Psoas muscle (tissue), 8 donors: ENCODE measurements around the gene ERO1A. TPM values are rescaled to one million over a fixed set of nuclear protein-coding genes. Genes with fewer than 3 reads are reported as not detected.

Experiments used
- ATAC-seq, 4 donors: fragments of 200-7000 bp; cut with Tn5 transposase; one replicate each; pipeline ENCODE4 v1.9.1; 2020; ENCODE audit warnings: moderate library complexity in 3 of 4, mild to moderate bottlenecking in 2 of 4
- DNase-seq, 2 donors: peaks; one replicate each; pipeline ENCODE4 v3.0.0-alpha.2; 2020
- H3K27ac ChIP-seq: fragments of 200-600 bp; one replicate; pipeline ENCODE4 v1.8.0; 2022
- H3K27me3 ChIP-seq, 3 donors: fragments of 200-600 bp in 1 of 3; one replicate each; pipeline versions ENCODE4 v1.6.1 to v1.8.0; 2013 to 2022; ENCODE audit warnings: low read length in 2 of 3, mild to moderate bottlenecking in 2 of 3, moderate library complexity in 1 of 3; ENCODE audit not compliant: insufficient read depth in 3 of 3
- H3K36me3 ChIP-seq, 2 donors: fragments of 200-600 bp in 1 of 2; one replicate each; pipeline versions ENCODE4 v1.6.1 to v1.8.0; 2013 to 2022; ENCODE audit warnings: low read depth in 1 of 2, mild to moderate bottlenecking in 1 of 2, moderate library complexity in 1 of 2; ENCODE audit not compliant: insufficient read depth in 1 of 2
- H3K4me1 ChIP-seq: fragments of 200-600 bp; one replicate; pipeline ENCODE4 v1.8.0; 2022
- H3K4me3 ChIP-seq: fragments of 200-600 bp; one replicate; pipeline ENCODE4 v1.8.0; 2022; ENCODE audit warnings: mild to moderate bottlenecking
- H3K9me3 ChIP-seq: fragments of 200-600 bp; one replicate; pipeline ENCODE4 v1.8.0; 2022
- WGBS, 3 donors: extraction: QIAGEN DNeasy Blood & Tissue Kit; methylation state at CpG; one replicate each; pipeline versions ENCODE4 v1.1.6 to v1.1.7; 2013; 5-methylcytosine and 5-hydroxymethylcytosine counted together
- intact Hi-C, 2 donors: fragments of 100-400 bp; cut with DNase I; formaldehyde crosslinking; loops; one replicate each; pipeline versions ENCODE4 v1.11.0 to v1.14.2; 2022
- polyA plus RNA-seq, 3 donors: library from polyadenylated mRNA; stranded (reverse); fragments of 200-250 nt; gene quantifications; one replicate each; pipeline ENCODE4 v1.2.3, GENCODE V29; 2013
- total RNA-seq, 4 donors: library from RNA; stranded (reverse); fragmentation: NEBNext Ultra II Directional in 2 of 4; extraction: Animal tissue kit (Norgen Biotek cat#: 25700) in 2 of 4; gene quantifications; one replicate each; pipeline versions ENCODE4 v1.2.1 to v1.2.4, GENCODE V29; 2021 to 2023
- TF ChIP-seq, protein P1 (sequence below): fragments of 200-600 bp; IDR thresholded peaks from one replicate; pipeline ENCODE4 v1.8.0; 2022; ENCODE audit warnings: antibody characterized with exemption
- donor health status: healthy with polysubstance abuse.
- donor health status: DM: no; HTN: no; CAD: no; lungs with moderate emphysema.
- donor health status: Bipolar disorder and iron deficiency.
- donor health status: healthy.
- donor health status: DM: yes; HTN: yes; CAD: no.
- donor health status: DM: no; HTN: no; CAD: no.
- donor health status: DM: no; HTN: no; CAD: no.
- donor health status: DM: yes; HTN: yes; CAD: no.

Gene ERO1A
- total and polyA plus RNA-seq, 7 donors = 6.9 to 22.3 (median 16.1) TPM

DNA sequence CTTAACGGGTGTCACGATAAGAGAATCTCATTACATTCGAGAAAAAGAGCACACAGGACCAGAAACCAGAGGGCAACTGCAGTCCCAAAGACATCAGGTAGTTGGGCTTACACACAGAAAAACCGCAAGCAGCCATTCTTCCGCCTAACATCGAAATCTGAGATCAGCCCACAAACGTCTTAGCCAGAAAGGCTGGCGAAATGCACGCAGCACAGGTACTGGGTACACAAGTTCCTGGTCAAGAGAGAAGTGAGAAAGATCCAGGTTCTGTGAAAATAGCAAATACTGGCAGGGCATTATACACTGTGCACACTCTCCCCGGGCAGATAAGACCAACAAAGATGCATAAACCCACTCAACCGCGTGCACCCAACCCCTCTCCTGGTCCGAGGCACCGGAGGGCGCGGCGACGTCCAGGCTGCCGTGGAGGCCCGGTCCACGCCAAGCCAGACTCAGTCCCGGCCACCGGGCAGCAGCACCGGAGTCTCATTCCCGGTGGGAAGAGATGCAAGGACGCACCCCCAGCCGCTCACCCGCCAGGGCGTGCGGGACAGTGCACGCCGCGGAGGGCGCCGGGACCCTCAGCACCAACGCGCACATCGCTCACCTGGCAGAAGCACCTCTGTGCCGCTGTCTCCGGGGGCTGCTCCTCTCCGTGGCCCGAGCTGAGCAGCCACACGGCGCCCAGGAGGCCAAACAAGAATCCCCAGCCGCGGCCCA is 437 bp downstream of the ERO1A start:
- intact Hi-C loops = no loop called here
- WGBS, 3 donors = 1 to 2% (median 1%) methylated on average over 39 to 46 of the region's 46 CpGs
- Histone ChIP-seq H3K36me3 (no peaks in the 10 kb centered on the region), H3K4me1 (peaks cover 17% of the 10 kb centered on the region), H3K27ac (peak overlapping the region; percentile 100), H3K9me3 (no peaks in the 10 kb centered on the region), H3K27me3 (no peaks in the 10 kb centered on the region), H3K4me3 (peak overlapping the region; percentile 99)
- ATAC-seq (peak; percentile 38 to 54 (median 48)), DNase-seq (peak in 1 of 2 donors; percentile 27)
- TF ChIP-seq, protein P1, sequence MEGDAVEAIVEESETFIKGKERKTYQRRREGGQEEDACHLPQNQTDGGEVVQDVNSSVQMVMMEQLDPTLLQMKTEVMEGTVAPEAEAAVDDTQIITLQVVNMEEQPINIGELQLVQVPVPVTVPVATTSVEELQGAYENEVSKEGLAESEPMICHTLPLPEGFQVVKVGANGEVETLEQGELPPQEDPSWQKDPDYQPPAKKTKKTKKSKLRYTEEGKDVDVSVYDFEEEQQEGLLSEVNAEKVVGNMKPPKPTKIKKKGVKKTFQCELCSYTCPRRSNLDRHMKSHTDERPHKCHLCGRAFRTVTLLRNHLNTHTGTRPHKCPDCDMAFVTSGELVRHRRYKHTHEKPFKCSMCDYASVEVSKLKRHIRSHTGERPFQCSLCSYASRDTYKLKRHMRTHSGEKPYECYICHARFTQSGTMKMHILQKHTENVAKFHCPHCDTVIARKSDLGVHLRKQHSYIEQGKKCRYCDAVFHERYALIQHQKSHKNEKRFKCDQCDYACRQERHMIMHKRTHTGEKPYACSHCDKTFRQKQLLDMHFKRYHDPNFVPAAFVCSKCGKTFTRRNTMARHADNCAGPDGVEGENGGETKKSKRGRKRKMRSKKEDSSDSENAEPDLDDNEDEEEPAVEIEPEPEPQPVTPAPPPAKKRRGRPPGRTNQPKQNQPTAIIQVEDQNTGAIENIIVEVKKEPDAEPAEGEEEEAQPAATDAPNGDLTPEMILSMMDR = no peak

DNA sequence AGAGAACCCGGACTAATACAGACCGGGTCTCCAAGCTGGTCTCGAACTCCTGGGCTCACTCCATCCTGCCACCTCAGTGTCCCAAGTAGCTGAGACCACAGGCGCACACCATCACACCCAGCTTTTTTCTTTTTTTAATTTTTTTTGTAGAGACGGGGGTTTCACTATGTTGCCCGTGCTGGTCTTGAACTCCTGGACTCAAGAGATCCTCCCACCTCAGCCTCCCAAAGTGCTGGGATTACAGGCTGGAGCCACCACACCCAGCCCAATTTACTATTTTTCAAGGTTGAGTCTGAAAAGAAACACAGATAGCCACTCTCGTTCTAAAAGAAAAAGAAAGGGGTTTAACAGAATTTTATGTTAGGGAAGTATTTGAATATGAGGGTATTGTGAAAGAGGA is 1.8 kb downstream of the ERO1A start:
- DNase-seq = no peak
- no peak overlapping the region for H3K4me3 ChIP-seq
- intact Hi-C loops = no loop called here
- no peaks in the 10 kb centered on the region for H3K27me3 ChIP-seq
- peaks cover 17% of the 10 kb centered on the region for H3K4me1 ChIP-seq
- ATAC-seq = no peak
- 95 to 97% (median 96%) methylated on average over 7 of the region's 7 CpGs for WGBS, 3 donors
- no peaks in the 10 kb centered on the region for H3K9me3 ChIP-seq
- no peak overlapping the region for H3K27ac ChIP-seq
- TF ChIP-seq, protein P1 = no peak
- H3K36me3 ChIP-seq = no peaks in the 10 kb centered on the region

DNA sequence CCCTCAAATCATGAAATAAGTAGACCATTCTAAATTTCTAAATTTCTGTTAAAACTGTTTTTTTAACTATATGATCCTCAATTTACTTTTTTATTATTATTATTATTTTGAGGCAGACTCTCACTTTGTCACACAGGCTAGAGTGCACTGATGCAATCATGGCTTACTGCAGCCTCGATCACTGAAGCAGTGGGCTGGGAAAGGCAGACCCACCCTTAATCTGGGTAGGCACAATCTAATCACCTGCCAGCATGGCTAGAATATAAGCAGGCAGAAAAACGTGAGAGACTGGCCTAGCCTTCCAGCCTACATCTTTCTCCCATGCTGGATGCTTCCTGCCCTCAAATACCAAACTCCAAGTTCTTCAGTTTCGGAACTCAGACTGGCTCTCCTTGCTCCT is 2.3 kb downstream of the ERO1A start:
- ATAC-seq = no peak
- intact Hi-C loops = no loop called here
- Histone ChIP-seq H3K4me1 (peaks cover 17% of the 10 kb centered on the region), H3K36me3 (no peaks in the 10 kb centered on the region), H3K27ac (no peak overlapping the region), H3K4me3 (no peak overlapping the region), H3K27me3 (no peaks in the 10 kb centered on the region), H3K9me3 (no peaks in the 10 kb centered on the region)
- DNase-seq = no peak
- WGBS, 3 donors = 75 to 84% (median 77%) methylated on average over 3 of the region's 3 CpGs
- TF ChIP-seq, protein P1 = no peak

DNA sequence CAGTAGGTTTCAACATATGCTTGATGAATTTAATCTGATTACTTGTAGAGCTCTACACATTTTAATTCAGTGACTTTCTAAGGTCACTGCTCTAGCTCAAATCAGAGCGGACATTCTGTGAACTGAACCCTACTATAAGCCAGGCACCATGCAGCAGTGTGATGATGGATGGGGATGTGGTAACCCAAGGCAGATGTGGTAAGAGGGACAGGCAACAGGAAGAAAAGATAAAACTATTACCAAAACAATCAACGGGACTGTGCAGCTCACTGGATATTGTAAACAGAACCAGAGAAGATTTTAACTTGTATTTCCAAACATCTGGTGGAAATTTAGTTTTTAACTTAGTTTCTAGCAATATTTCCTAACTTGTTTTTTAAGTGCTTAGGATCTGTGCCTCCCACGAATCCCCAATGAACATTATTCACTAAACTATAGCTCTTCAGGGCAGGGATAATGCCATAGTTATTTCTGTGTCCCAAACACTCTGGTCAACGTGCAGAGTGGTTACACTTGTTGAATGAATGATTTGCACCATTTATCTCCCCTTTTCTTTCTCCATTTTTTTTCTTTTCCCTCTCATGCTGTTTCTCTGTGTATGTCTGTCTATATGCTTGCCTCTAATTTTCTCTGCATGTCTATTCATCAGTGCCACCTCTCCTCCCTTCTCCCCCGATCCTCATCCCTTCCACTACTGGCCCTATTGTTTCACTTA is 3.0 kb downstream of the ERO1A start:
- ATAC-seq (no peak), DNase-seq (no peak)
- 72 to 82% (median 76%) methylated on average over 5 of the region's 5 CpGs for WGBS, 3 donors
- Histone ChIP-seq H3K27me3 (no peaks in the 10 kb centered on the region), H3K4me1 (peaks cover 17% of the 10 kb centered on the region), H3K9me3 (no peaks in the 10 kb centered on the region), H3K27ac (no peak overlapping the region), H3K36me3 (no peaks in the 10 kb centered on the region), H3K4me3 (no peak overlapping the region)
- TF ChIP-seq, protein P1 = no peak
- intact Hi-C loops = no loop called here
